ENCODE results near the gene TMEM9.

DNA sequence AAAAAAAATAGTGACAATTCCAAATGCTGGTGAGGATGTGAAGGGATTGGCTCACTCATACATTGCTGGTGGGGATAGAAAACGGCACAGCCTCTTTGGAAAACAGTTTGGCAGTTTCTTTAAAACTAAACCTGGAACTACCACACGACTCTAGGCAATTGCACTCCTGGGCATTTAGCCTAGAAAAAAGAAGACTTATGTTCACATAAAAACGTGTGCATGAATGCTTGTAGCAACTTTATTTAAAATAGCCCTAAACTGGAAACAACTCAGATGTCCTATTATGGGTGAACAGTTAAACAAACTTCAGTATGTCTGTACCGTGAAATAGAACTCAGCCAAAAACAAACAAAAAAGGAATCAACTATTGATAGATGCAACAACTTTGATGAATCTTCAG lies 9.4 kb upstream of the TMEM9 start:
- TF ChIP-seq, protein P1, sequence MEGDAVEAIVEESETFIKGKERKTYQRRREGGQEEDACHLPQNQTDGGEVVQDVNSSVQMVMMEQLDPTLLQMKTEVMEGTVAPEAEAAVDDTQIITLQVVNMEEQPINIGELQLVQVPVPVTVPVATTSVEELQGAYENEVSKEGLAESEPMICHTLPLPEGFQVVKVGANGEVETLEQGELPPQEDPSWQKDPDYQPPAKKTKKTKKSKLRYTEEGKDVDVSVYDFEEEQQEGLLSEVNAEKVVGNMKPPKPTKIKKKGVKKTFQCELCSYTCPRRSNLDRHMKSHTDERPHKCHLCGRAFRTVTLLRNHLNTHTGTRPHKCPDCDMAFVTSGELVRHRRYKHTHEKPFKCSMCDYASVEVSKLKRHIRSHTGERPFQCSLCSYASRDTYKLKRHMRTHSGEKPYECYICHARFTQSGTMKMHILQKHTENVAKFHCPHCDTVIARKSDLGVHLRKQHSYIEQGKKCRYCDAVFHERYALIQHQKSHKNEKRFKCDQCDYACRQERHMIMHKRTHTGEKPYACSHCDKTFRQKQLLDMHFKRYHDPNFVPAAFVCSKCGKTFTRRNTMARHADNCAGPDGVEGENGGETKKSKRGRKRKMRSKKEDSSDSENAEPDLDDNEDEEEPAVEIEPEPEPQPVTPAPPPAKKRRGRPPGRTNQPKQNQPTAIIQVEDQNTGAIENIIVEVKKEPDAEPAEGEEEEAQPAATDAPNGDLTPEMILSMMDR (IDR thresholded peaks at IDR 0.05 in 8 of 11, conservative IDR thresholded peaks at IDR 0.05 in 3 of 11): no peak
- TF ChIP-seq POLR2AphosphoS5 (IDR thresholded peaks at IDR 0.05): no peak
